Stimulated activated CD4-positive, alpha-beta T cell treated with anti-CD3 and anti-CD28 coated beads, TNF-alpha, amount 100 ng/mL, for 4 hours (primary cell): Measurements from ENCODE around the gene CCNT2.
"Not testable (repeated sequence)": the region's sequence is repeated elsewhere in the genome, so short reads cannot be mapped to it uniquely, and the experiment has no call there.

Source experiments
- DNase-seq, 3 experiments: peaks; one replicate each; pipeline ENCODE4 v3.0.0-alpha.2; 2020; ENCODE audit warnings: low read depth in 3 of 3

The CCNT2 gene

DNA sequence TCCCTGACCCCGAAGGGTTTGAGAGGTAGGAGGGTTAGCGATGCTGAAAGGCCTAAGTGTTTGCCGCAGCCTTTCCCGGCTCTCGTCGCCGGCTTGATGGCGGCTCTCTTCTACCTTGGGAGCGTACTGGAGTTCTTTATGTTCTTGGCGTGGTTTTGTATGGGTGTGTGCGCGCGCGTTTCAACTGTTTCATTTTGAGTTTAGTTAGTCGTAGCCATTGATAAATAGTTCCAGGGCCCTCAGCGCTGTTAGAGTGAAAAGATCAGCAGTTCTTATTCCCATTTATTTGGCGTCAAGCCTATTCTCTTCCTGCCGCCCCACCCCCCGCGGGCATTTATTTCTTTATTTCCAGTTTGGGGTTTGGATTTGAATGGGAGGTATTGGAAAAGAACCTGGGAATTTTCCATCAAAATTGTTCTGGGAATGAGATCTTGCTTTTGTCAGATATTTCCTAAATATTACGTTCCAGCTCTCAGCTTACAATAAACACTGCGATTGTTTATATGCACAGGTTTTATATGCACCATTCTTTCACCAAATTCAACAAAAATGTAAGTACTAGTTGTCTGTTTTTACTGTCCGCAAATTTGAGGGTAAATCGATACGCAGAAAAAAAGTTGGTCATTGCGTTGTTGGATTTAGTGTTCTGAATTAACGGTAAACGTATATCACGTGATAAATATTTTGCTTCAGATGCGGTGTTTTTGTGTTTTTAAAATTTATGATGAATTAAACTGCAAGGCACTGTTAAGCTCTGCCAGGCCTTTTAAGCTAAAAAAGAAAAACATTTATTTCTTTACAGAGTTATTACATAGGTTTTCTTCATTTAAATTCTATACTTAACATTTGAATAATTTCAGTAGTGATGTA lies 954 bp downstream of the CCNT2 start:
- peak in 1 of 3 experiments; percentile 23 for DNase-seq

DNA sequence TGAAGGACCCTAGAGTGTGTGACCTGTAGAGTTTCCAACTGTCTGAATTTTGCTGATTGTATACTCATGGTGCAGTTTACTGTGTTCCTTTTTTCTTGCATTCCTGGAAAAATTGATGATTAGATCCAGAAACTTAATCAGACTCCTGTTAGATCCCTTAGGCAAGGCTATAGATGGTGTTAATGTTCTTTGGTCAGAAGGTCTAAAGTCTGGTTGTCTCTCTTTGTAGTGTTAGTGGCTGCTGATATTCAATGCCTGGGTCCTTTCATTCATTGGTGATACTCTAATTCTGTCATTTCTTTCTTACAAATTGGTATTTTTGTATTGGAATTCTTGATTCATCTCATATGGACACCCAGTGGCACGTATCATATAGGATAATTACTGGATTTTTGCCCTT lies 6.3 kb downstream of the CCNT2 start:
- DNase-seq: no peak

DNA sequence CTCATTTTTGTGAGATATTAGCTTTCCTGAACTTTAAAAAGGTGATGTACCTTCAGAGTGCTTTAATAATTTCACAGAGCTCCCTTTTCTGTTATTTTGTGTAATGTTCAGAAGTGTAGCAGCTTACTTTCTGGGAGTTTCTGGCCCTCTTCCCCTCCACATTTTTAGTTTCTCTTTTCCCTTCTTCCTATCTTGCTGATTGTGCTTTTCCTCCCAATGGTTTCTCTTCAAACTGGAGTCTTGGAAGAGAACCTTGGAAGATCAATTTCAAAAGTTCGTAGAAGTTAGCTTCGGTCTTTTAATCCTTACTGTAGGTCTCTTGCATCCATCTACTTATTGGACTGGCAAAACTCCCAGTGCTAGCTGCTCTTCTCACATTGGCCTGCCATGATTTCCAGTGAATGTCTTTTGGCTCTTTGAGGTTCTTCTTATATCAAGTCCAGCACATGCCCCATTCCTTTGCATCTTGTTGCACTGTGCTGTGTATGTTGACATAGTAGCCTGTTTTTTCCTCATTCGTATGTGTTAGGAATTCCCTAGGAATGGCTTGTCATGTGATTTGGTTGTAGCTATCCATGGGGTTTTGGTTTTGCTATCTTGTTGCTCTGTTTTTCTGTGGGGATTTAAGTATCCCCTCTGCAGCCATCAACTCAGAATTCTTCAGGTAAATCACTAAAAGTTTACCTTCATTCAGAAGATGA lies 7.8 kb downstream of the CCNT2 start:
- no peak for DNase-seq

DNA sequence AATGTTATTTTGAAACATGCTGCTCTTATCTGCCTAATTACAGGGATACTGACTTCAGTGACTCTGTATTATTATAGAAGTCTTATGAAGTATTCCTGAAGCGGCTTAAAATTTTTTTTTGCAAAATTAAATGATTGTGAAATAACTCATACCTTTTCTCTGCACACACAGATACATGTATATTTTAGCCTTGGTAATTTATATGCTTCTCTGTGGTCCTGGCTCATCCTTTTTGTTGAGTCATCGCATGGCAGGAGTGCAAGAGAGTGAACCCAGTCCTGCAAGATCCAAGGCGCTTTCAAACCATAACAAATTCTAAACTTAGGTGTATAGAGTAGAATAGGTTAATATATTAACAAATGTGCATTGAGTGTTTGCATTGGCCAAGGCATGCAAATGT lies 8.6 kb downstream of the CCNT2 start:
- no peak for DNase-seq

DNA sequence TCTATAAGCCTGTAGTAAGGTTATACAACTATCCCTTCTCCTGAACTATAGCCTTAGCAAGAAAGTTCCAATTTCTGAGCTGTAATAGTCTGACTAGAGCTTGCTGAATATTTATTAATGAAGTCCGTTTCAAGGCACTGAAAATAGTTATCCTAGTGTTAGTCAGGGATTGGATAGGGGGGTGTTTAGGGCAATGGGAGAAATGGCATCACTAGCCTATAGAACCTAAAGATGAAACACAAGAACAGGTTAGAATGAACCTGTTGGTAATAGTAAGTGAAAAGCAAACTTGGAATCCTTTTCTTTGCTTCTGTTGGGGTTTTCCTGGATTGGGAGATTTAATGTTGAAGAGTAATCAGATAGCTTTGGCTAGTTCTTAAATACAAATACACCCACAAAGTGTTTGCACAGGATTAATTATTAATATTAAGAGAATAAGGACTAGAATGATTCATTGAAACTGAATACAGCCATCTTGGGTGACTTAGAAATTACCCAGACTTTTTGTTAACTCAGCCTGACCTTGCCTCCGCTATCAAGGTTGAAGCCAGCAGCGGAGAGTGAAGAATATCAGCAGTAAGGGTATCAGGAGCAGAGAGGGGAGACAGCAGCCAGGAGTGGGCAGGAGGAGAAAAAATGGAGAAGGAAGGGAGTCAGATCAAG lies 14.4 kb downstream of the CCNT2 start:
- no peak for DNase-seq

DNA sequence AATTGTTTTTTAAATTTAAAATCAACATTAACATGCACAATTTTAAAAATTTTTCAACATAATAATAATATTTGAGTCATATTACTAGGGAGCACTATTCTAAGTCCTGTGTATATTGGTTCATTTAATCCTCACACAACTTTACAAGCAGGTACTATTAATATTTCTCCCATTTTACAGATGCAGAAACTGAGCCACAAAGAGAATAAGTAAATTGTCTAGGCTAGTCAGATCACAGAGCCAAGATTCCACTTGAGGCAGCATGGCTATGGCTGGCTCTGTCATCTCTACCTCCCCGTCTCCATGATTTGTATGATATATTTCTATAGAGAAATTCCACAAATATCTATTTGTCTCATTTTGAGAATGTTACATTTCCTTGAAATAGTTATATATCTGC lies 15.1 kb downstream of the CCNT2 start:
- DNase-seq: no peak

DNA sequence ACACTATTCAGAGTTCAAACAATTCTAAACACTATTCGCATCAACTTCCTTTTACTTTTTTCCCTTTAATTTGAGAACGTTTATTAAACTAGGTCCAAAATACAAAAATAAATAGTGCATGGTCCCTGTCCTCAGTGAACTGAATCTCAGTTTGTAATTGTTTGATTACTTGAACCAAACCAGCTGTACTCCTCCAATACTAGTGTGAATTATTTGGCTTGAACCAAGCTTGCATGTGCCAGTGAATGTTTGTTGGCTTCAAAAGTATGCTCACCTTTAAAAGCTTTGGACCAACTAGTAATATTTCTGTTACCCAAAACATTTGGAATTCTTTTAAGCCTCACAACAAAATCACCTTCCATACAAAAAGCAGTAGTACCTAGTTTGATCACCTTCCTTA lies 15.5 kb downstream of the CCNT2 start:
- no peak for DNase-seq

DNA sequence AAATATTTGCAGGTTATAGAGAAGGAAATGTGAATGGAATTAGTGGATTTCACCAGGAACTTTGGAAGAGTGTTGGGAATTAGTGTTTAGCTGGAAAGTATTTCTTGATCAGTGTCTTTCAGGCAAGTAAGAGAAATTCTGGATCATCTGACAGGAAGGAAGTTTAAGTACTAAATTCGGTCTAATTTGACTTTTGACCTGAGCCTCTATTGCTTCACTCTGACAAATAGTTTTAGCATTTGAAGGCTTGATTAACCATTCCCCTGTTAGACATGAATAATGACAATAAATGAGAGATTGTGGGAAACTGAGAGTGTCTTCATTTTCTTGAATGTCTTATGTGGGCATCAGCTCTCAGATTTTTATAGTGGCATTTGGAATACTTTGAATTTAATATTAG lies 16.0 kb downstream of the CCNT2 start:
- no peak for DNase-seq

DNA sequence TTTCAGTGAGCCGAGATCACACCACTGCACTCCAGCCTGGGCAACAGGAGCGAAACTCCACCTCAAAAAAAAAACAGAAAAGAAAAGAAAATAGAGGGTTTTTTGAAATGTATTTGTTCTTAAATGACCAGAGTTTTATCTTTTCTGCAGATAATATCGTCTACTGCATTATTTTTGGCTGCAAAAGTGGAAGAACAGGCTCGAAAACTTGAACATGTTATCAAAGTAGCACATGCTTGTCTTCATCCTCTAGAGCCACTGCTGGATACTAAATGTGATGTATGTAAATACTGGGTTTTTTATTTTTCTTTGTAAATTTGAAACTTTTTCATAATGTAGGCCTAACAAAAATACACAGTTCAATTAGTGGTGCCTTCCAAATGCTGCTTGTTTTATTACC lies 18.1 kb downstream of the CCNT2 start:
- DNase-seq: no peak

DNA sequence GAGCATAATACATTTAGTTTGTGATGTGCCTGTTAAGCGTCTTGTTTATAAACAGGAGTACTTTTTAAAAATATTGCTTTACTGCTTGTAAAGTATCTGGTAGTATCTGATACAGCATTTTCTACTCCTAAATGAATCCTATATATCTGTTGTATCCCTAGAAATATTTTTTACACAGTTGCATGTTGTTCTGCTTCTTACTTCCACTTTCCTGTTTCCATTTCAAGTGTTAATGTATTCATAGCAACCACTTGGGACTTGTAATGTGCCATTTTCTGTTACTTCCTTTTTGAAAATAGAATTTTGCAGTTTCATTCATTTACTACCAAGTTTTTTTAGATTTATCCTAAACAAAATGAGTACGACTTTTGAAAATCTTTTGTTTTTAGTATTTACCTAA lies 24.9 kb downstream of the CCNT2 start:
- DNase-seq: no peak

DNA sequence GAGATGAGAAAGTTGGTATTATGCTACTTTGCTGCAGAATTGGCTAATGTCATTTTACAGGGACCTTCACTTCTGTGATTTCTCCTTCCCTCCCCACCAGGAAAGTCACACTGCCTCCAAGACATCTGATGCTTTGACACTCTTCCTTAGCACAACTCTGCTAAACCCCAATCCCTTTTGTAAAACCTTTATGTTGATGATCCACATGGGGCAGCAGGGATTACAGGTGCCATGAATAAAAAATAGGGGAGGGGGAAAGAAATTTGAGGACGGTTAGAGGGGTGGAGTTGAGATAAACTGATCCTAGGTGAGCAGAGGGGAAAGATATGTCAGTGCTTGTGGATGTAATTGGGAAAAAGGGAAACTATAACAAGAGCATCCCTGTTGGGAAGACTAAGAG lies 26.4 kb downstream of the CCNT2 start:
- DNase-seq: no peak

DNA sequence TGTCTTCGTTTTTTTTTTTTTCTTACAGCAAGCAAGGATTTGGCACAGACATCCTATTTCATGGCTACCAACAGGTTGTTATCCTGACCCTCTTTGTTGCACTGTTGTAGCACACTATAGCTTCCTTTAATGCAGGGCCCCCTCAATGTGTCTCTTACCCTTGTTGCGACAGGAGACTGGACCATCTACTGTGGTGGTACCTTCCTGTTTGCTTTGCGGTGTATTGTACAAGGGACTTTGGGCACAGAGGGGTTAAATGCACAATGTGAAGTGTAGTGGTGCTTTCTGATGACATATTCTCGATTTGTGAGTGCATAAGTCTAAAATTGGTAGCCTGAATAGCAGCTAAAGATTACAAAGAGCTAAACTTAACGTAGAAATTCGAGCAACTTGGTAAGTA lies 27.5 kb downstream of the CCNT2 start:
- no peak for DNase-seq

DNA sequence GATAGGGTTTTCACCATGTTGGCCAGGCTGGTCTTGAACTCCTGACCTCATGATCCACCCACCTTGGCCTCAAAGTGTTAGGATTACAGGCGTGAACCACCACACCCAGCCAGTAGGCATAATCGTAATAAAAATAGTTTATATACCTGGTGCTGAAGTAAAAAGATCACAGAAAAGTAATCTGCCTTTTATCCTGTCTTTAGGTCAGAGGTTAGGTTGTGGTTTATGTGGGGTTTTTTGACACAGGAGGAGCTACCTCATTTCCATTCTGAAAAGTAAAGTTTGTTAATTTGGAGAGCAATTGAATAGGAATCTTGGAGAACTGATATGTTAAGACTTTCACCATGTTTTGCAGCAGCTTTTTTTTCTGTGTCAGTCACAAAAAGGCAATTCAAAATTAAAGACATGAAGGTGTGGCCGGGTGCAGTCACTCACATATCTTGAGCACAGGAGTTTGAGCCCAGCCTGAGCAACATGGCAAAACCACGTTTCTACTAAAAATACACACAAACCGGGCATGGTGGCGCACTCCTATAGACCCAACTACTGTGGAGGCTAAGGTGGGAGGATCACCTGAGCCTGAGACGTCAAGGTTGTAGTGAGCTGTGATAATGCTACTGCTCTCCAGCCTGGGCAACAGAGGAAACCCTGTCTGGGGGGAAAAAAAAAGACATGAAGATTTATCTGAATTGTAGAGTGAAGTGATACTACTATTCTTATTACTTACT lies 31.5 kb downstream of the CCNT2 start:
- DNase-seq: no peak

DNA sequence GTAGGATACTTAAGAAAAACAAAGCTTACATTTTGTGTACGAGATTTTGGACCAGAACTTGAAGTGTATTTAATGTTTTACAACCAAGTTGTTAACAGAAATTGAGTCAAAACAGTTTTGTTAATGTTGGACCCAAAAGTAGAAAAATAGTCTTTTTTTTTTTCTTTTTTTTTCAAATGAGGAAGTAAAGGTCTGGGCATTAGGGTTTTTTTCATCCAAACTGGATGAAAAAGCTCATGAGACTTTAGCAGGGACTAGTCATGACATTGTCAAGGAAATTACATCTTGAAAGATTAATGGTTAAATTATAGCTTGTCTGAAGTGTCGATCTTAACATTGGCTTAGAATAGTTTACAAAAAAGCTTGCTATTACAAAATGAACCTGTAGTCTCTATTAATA lies 32.3 kb downstream of the CCNT2 start:
- DNase-seq: no peak

DNA sequence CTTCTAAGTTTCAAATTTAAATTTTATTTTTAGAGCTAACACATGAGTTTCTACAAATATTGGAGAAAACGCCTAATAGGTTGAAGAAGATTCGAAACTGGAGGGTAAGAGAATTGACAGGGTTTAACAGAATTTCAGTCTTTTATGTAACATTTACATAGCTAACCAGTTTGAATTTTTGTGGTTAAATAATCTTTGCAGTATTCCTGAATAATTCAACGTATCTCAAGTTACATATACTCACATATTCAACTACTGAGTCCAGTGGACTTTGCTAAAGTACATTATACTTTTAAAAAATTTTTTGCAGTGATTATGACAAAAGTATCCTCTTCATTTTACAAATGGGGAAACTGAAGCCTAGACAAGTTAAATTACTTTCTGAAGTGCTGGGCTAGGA lies 34.0 kb downstream of the CCNT2 start:
- DNase-seq: no peak

DNA sequence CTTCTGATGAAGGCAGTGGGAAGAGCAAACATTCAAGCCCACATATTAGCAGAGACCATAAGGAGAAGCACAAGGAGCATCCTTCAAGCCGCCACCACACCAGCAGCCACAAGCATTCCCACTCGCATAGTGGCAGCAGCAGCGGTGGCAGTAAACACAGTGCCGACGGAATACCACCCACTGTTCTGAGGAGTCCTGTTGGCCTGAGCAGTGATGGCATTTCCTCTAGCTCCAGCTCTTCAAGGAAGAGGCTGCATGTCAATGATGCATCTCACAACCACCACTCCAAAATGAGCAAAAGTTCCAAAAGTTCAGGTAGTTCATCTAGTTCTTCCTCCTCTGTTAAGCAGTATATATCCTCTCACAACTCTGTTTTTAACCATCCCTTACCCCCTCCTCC lies 35.4 kb downstream of the CCNT2 start:
- no peak for DNase-seq

DNA sequence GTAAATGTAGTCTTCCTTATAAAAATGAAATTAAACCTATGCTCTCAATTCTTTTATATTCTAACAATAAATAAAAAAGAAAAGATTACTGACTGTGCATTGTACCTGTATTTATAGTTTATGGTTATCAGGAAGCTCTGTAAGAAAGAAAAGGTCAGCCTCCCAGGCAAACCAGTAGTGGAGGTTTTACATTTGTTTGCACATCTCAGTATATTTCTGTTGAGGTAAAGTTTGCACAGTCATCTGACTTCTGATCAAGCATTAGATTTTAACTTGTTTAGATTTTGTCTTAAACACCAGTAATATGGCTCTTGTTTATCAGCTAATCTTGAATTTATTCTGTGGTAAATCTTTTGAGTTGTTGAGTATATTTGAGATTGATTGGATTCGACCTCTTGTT lies 37.1 kb downstream of the CCNT2 start:
- no peak for DNase-seq

DNA sequence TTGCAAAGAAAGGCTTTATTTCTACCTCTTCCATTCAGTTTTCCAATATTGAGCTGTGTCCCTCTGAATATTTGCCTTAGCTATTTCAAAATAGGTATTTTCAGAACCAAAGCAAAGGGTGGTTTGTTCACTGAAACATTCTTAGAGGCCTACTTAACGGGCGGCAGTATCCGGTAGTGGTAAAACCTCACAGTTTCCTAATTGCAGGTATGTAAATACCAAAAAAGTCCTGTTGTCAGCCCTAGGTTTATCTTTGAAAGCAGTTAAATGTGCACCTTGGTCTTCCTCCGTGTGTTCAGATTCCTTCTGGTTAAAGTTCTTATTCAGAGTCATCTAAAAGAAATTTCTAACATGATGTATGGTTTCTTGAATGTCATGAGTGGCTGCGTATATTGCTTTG lies 38.9 kb downstream of the CCNT2 start:
- DNase-seq: no peak

DNA sequence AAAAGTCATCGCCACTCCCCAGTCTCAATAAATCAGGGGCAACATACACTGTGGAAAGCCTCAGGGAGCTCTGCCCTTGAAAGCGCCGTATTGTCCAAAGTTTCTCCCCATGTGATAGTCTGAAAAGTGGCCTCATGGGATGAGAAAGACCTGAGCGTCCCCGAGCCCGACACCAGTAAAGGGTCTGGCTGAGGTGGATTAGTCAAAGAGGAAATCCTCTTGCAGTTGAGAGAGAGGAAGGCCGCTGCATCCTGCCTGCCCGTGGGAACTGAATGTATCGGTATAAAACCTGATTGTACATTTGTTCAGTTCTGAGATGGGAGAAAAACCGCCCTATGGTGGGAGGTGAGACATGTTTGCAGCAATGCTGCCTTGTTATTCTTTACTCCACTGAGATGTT lies 48.5 kb downstream of the CCNT2 start:
- DNase-seq: not testable (repeated sequence)

DNA sequence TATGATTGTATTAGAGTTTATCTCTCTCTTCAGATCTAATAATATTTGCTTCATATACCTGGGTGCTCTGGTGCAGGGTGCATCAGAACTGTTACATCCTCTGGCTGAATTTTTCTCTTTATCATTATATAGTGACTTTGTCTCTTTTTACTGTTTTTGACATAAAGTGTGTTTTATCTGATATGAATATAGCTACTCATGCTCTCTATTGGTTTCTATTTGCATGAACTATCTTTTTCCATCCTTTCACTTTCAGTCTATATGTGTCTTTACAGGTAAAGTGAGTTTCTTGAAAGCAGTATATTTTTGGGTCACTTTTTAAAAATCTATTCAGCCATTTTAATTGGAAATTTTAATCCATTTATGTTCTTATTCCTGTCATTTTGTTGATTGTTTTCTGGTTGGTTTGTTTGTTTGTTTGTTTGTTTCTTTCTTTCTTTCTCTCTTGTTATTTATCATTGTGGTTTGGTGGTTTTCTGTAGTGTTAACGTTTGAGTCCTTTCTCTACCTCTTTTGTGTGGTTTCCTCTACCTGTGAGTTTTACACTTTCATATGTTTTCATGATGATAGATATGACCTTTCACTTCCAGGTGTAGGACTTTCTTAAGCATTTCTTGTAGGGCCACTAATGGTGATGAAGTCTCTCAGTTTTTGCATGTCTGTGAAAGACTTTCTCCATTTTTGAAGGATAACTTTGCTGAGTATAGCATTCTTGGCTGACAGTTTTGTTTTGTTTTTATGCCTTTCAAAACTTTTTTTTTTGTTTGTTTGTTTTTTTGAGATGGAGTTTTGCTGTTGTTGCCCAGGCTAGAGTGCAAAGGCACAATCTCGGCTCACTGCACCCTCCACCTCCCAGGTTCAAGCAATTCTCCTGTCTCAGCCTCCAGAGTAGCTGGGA lies 54.9 kb downstream of the CCNT2 start:
- DNase-seq: no peak
